LNCaP clone FGC (cell line): ENCODE data around the gene LCA5.
A peak's percentile ranks its signal among the peaks of the same experiment; 100 is the strongest.
"Not testable (repeated sequence)": the region's sequence is repeated elsewhere in the genome, so short reads cannot be mapped to it uniquely, and the experiment has no call there.

Source experiments
- DNase-seq: peaks from one replicate; pipeline ENCODE4 v3.0.0-alpha.2; 2011; ENCODE audit warnings: low read depth
- H3K4me3 ChIP-seq: 2 replicates; pipeline ENCODE4 v1.5.1; 2011; ENCODE audit warnings: mild to moderate bottlenecking, low read depth, low read length, control low read depth
- CTCF ChIP-seq: IDR thresholded peaks from 2 replicates; pipeline ENCODE4 v1.5.1; 2012; ENCODE audit warnings: mild to moderate bottlenecking; ENCODE audit not compliant: control insufficient read depth, insufficient read depth; ENCODE audit errors: extremely low read depth

LCA5 gene

GRCh38 chr6:79536954-79537747, at the start of gene LCA5:
LCA5 (minus strand) TSS chr6:79537430; CDS start chr6:79518894, 18,536 bp downstream.
- TF ChIP-seq CTCF: no peak
- DNase-seq: peak; percentile 85
- peak within 1 kb of the TSS; percentile 63 for H3K4me3 ChIP-seq

GRCh38 chr6:79586548-79586947, 49.3 kb upstream of the LCA5 start:
- H3K4me3 ChIP-seq: no peak overlapping the region
- DNase-seq: no peak
- peak; percentile 39 for TF ChIP-seq CTCF

- DNase-seq: no peak
- H3K4me3 ChIP-seq: no peak overlapping the region
- no peak for TF ChIP-seq CTCF
Measured at GRCh38 chr6:79584332-79584731, 47.1 kb upstream of the LCA5 start.

GRCh38 chr6:79577926-79578325, 40.7 kb upstream of the LCA5 start:
- not testable (repeated sequence) for H3K4me3 ChIP-seq, DNase-seq

DNA sequence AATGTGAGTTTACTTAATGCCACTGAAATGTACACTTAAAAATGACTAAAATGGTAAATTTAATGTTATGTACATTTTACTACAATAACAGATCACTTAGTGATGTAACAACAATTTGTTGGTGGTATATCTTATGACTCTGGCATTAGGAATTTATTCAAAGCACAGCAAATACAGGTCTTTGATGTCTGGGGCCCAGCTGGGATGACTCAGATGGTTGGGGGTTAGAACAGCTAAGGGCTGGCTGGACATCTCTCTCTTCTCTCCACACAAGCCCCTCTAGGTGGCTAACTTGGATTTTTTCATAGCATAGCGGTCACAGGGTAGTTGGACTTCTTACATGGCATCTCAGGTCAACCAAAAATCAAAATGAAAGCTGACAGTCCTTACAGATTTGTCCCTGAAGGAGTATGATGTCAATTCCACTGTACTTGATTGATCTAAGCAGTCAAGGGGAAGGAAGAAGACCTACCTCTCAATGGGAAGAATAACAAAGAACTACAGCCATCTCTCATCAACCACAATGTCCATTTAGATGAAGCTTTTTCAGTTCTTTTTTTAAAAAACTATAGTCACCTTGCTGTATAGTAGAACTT, 37.5 kb upstream of the LCA5 start:
- TF ChIP-seq CTCF: no peak
- no peak for DNase-seq
- H3K4me3 ChIP-seq: no peak overlapping the region

DNA sequence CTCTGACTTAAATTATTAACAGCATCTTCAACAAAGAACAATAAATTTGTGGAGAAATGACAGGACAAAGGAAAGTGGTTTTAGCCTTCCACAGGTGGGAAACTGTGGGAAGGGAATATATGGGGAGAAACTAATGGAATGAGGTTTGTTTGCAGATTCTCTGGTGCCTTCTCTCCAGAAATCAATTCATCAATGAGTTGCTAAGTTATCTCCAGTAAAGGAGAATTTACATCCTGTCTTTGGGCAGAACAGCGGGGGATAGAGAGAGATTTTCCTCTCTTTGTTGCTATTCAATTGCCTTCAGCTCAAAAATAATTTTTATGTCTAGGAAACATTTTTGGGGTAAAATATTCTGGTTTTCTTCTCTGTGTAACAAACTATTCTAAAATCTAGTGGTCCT, 36.9 kb upstream of the LCA5 start:
- no peak for DNase-seq
- TF ChIP-seq CTCF: no peak
- H3K4me3 ChIP-seq: no peak overlapping the region

GRCh38 chr6:79571030-79571367, 33.8 kb upstream of the LCA5 start:
- no peak for DNase-seq
- no peak for TF ChIP-seq CTCF
- H3K4me3 ChIP-seq: peak overlapping the region; percentile 1; the same call in 1 of the 2 replicates
